Mesenchymal stem cell (in vitro differentiated cells and primary cell): ENCODE data around the gene BRICD5.
A peak's percentile ranks its signal among the peaks of the same experiment; 100 is the strongest.

Experiments used
- DNase-seq: peaks from one replicate; pipeline ENCODE4 v3.0.0-alpha.2; 2013
- H2AFZ ChIP-seq: one replicate; pipeline ENCODE4 v1.6.1; 2013; ENCODE audit warnings: low read depth, mild to moderate bottlenecking, control low read depth, inconsistent platforms, low read length, moderate library complexity
- H2AK5ac ChIP-seq: 2 replicates; pipeline ENCODE4 v1.6.1; 2013; ENCODE audit warnings: low read length, moderate library complexity, mild to moderate bottlenecking, inconsistent platforms; ENCODE audit not compliant: severe bottlenecking
- H2BK120ac ChIP-seq: one replicate; pipeline ENCODE4 v1.6.1; 2013; ENCODE audit warnings: low read depth, mild to moderate bottlenecking, inconsistent platforms, low read length, moderate library complexity
- H2BK12ac ChIP-seq, 2 experiments: one replicate each; pipeline ENCODE4 v1.6.1; 2013; ENCODE audit warnings: inconsistent platforms in 2 of 2, low read length in 2 of 2, mild to moderate bottlenecking in 2 of 2, moderate library complexity in 2 of 2, control low read depth in 1 of 2
- H2BK15ac ChIP-seq: one replicate; pipeline ENCODE4 v1.6.1; 2013; ENCODE audit warnings: mild to moderate bottlenecking, low read depth, inconsistent platforms; ENCODE audit not compliant: poor library complexity, severe bottlenecking
- H2BK5ac ChIP-seq: 2 replicates; pipeline ENCODE4 v1.6.1; 2013; ENCODE audit warnings: low read depth, mild to moderate bottlenecking, low read length, control low read depth, inconsistent platforms; ENCODE audit not compliant: poor library complexity, severe bottlenecking
- H3K14ac ChIP-seq, 2 experiments: one replicate each; pipeline ENCODE4 v1.6.1; 2013; ENCODE audit warnings: inconsistent platforms in 2 of 2, low read length in 2 of 2, control low read depth in 1 of 2, mild to moderate bottlenecking in 1 of 2, moderate library complexity in 1 of 2
- H3K18ac ChIP-seq, 2 experiments: one replicate each; pipeline ENCODE4 v1.6.1; 2013; ENCODE audit warnings: inconsistent platforms in 2 of 2, low read length in 2 of 2, control low read depth in 1 of 2, low read depth in 1 of 2, mild to moderate bottlenecking in 1 of 2
- H3K23ac ChIP-seq, 2 experiments: one replicate each; pipeline ENCODE4 v1.6.1; 2013; ENCODE audit warnings: inconsistent platforms in 2 of 2, low read length in 2 of 2, mild to moderate bottlenecking in 2 of 2, moderate library complexity in 2 of 2, control low read depth in 1 of 2
- H3K27ac ChIP-seq: 2 replicates; pipeline ENCODE4 v1.5.1; 2013; ENCODE audit warnings: mild to moderate bottlenecking, moderate library complexity, low read length, control low read depth, inconsistent platforms; ENCODE audit not compliant: poor library complexity, severe bottlenecking
- H3K27me3 ChIP-seq, 2 experiments: 2 replicates each; pipeline versions ENCODE4 v1.6.1 to v1.7.0; 2013; ENCODE audit warnings: low read length in 2 of 2, mild to moderate bottlenecking in 2 of 2, moderate library complexity in 2 of 2, control low read depth in 1 of 2, inconsistent platforms in 1 of 2; ENCODE audit not compliant: control insufficient read depth in 1 of 2, insufficient read depth in 1 of 2
- H3K36me3 ChIP-seq, 2 experiments: 2 replicates each; pipeline versions ENCODE4 v1.6.1 to v1.7.0; 2013; ENCODE audit warnings: low read length in 2 of 2, control low read depth in 1 of 2, inconsistent platforms in 1 of 2, low read depth in 1 of 2, mild to moderate bottlenecking in 1 of 2; ENCODE audit not compliant: insufficient read depth in 2 of 2, control insufficient read depth in 1 of 2
- H3K4ac ChIP-seq, 2 experiments: one replicate each; pipeline ENCODE4 v1.6.1; 2013; ENCODE audit warnings: inconsistent platforms in 2 of 2, low read length in 2 of 2, mild to moderate bottlenecking in 2 of 2, moderate library complexity in 2 of 2, control low read depth in 1 of 2, low read depth in 1 of 2
- H3K4me1 ChIP-seq: 2 replicates; pipeline ENCODE4 v1.6.1; 2013; ENCODE audit warnings: low read depth, low read length, control low read depth; ENCODE audit not compliant: control insufficient read depth, insufficient read depth
- H3K4me2 ChIP-seq: 2 replicates; pipeline ENCODE4 v1.6.1; 2013; ENCODE audit warnings: low read length, mild to moderate bottlenecking, inconsistent platforms; ENCODE audit not compliant: poor library complexity, severe bottlenecking
- H3K4me3 ChIP-seq, 2 experiments: 2 replicates each; pipeline versions ENCODE4 v1.5.1 to v1.7.0; 2013; ENCODE audit warnings: low read length in 2 of 2, mild to moderate bottlenecking in 2 of 2, control low read depth in 1 of 2, low read depth in 1 of 2; ENCODE audit not compliant: insufficient read depth in 1 of 2
- H3K79me1 ChIP-seq: replicated peaks from 2 replicates; pipeline ENCODE4 v1.6.1; 2013; ENCODE audit warnings: mild to moderate bottlenecking, control low read depth, low read length, inconsistent platforms; ENCODE audit not compliant: poor library complexity, severe bottlenecking
- H3K9ac ChIP-seq: 2 replicates; pipeline ENCODE4 v1.7.0; 2013; ENCODE audit warnings: mild to moderate bottlenecking, low read length, moderate library complexity
- H3K9me3 ChIP-seq: 2 replicates; pipeline ENCODE4 v1.7.0; 2013; ENCODE audit warnings: mild to moderate bottlenecking, low read length; ENCODE audit not compliant: control insufficient read depth
- H4K8ac ChIP-seq: one replicate; pipeline ENCODE4 v1.6.1; 2013; ENCODE audit warnings: inconsistent platforms, mild to moderate bottlenecking, low read length, moderate library complexity
- H4K91ac ChIP-seq: one replicate; pipeline ENCODE4 v1.6.1; 2013; ENCODE audit warnings: mild to moderate bottlenecking, low read length, inconsistent platforms
- WGBS: methylation state at CpG from one replicate; pipeline ENCODE4 v1.1.7; 2013; ENCODE audit warnings: mixed read lengths; 5-methylcytosine and 5-hydroxymethylcytosine counted together

BRICD5 gene

DNA sequence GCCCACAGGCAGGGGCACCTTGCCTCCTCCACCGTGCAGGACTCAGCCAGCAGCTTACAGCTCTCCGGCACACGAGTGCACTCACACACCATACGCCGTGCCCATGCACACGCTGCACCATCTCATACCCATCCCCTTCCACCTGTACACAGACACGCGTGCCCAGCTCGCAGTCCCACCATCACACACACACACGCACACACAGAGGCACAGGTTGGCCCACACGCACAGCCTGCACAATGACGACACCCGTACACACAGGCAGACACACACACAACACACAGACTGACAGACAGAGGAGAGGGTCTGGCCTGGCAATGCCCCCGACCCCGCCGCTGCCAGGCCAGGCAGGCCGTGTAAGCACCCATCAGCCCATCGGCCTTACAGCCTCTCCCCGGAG is 26.3 kb downstream of the BRICD5 start:
- peaks cover 1% of the 10 kb centered on the region for H3K79me1 ChIP-seq
- DNase-seq = no peak
- H2BK120ac ChIP-seq = no peak overlapping the region
- H2BK5ac ChIP-seq = no peak overlapping the region
- no peaks in the 10 kb centered on the region for H3K9me3 ChIP-seq
- peak overlapping the region in 1 of 2 experiments; percentile 31 for H3K14ac ChIP-seq
- no peak overlapping the region for H3K4me2 ChIP-seq
- H2BK12ac ChIP-seq = no peak overlapping the region
- H3K4me1 ChIP-seq = peaks cover 9% of the 10 kb centered on the region
- H3K9ac ChIP-seq = no peak overlapping the region
- peaks cover 0 to 28% of the 10 kb centered on the region in 2 experiments for H3K36me3 ChIP-seq
- 95% methylated on average over 19 of the region's 19 CpGs for WGBS
- H2BK15ac ChIP-seq = no peak overlapping the region
- no peak overlapping the region for H3K18ac ChIP-seq
- H3K4me3 ChIP-seq = no peak overlapping the region
- no peak overlapping the region for H4K8ac ChIP-seq
- no peak overlapping the region for H3K27ac ChIP-seq
- H3K27me3 ChIP-seq = peaks cover 0 to 13% of the 10 kb centered on the region in 2 experiments
- H3K4ac ChIP-seq = no peak overlapping the region
- no peak overlapping the region for H4K91ac ChIP-seq
- H2AK5ac ChIP-seq = no peak overlapping the region
- H3K23ac ChIP-seq = no peak overlapping the region
- no peak overlapping the region for H2AFZ ChIP-seq

DNA sequence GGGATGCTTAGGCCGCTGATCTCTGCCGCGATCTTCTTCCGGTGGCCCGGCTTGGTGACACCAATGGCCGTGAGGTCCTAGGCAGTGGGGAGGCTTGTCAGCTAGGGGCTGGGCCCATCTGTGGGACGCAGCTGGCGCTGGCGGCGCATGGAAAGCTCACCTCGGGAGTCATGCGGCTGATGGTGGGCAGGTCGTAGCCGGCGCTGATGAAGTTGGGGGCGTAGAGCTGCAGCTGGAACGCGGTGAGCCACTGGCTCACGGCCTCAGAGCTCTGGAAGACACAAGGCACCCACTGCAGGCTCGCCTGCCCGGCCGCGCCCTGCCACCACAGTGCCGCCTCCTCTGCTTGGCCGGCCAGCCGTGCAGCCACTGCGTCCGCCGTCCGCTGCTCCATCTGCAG is 27.0 kb downstream of the BRICD5 start:
- Histone ChIP-seq H3K14ac (no peak overlapping the region), H2AK5ac (no peak overlapping the region), H3K36me3 (peaks cover 0 to 34% of the 10 kb centered on the region in 2 experiments), H3K4me2 (no peak overlapping the region), H3K9me3 (no peaks in the 10 kb centered on the region), H3K23ac (no peak overlapping the region), H3K27ac (no peak overlapping the region), H3K18ac (no peak overlapping the region), H3K79me1 (peaks cover 2% of the 10 kb centered on the region), H3K27me3 (peaks cover 0 to 13% of the 10 kb centered on the region in 2 experiments), H2AFZ (no peak overlapping the region), H2BK15ac (no peak overlapping the region), H3K4me3 (no peak overlapping the region), H2BK120ac (no peak overlapping the region), H3K4ac (no peak overlapping the region), H4K8ac (no peak overlapping the region), H2BK12ac (no peak overlapping the region), H3K9ac (no peak overlapping the region), H2BK5ac (no peak overlapping the region), H4K91ac (no peak overlapping the region), H3K4me1 (peaks cover 9% of the 10 kb centered on the region)
- no peak for DNase-seq
- 96% methylated on average over 30 of the region's 30 CpGs for WGBS

DNA sequence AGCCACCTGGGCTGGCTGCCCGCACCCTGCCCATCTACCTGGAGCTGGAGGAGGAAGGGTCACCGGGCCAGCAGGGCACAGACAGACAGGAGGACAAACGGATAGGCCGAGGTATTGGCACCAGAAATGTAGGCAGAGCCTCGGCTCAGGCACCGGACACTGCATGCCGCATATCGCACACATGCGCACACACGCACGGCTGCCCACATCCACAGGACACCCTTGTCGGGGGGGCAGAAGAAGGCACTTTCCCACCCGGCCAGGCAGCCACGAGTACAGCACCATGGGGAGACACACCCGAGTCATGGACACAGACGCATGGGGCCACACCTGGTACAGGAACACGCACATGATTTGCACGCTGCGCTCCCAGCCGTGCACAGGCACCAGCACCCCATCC is 28.7 kb downstream of the BRICD5 start:
- Histone ChIP-seq H2BK15ac (no peak overlapping the region), H2BK5ac (no peak overlapping the region), H3K27ac (no peak overlapping the region), H3K14ac (no peak overlapping the region), H2BK120ac (no peak overlapping the region), H3K18ac (no peak overlapping the region), H3K23ac (no peak overlapping the region), H3K4me2 (no peak overlapping the region), H2AFZ (peak overlapping the region; percentile 29), H2AK5ac (no peak overlapping the region), H3K9ac (no peak overlapping the region), H4K91ac (no peak overlapping the region), H2BK12ac (no peak overlapping the region), H3K36me3 (peaks cover 9 to 51% of the 10 kb centered on the region in 2 experiments), H3K27me3 (peaks cover 0 to 11% of the 10 kb centered on the region in 2 experiments), H3K4me3 (no peak overlapping the region), H4K8ac (no peak overlapping the region), H3K4me1 (peaks cover 9% of the 10 kb centered on the region), H3K79me1 (peaks cover 4% of the 10 kb centered on the region), H3K9me3 (no peaks in the 10 kb centered on the region), H3K4ac (no peak overlapping the region)
- WGBS = 96% methylated on average over 20 of the region's 20 CpGs
- no peak for DNase-seq

DNA sequence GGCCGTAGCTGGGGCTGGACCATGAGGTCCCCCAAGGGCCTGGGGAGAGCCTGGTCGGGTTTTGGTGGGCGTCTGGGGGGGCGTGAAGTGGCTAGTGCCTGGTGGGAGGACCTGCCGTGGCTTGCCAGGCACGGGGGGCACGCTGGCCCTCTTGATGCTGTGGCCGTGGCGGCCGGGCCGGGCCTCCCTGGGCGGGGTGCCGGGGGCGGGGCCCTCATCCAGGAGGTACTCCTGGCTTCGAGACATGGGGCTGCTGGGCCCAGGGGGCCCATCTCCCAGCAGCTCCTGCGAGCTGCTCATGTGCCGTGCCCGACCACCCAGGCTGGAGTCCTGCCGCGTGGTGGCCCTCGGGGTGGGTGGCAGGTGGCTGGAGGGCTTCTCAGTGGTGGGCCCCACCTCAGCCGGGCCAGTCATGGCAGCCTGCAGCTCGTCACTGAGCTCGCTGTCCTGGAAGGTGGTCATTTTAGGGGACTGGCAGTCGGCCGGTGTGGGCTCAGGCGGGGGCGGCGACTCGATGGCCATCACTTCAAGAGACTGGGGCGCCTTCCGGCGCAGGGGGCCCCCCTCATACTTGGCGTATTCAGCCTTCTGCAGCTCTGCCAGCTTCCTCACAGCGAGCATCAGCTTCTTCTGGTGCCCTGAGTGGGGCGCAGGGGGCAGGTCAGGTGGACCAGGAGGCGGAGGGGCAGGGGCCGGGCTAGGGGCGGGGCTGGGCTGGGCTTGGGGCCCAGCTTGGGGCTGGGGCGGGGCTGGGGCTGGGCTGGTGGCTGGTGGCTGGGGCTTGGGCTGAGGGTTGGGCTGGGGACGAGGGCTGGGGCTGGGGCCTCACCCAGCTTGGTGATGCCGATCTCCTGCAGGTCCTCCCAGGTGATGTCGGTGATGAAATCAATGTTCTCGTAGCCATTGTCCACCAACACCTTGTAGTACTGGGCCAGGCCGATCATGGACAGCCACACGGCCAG is 29.4 kb downstream of the BRICD5 start:
- no peak overlapping the region for H3K4me3 ChIP-seq
- no peak overlapping the region for H4K91ac ChIP-seq
- H2BK15ac ChIP-seq = no peak overlapping the region
- peaks cover 4% of the 10 kb centered on the region for H3K79me1 ChIP-seq
- no peak overlapping the region for H2BK5ac ChIP-seq
- H3K36me3 ChIP-seq = peaks cover 15 to 58% of the 10 kb centered on the region in 2 experiments
- no peak overlapping the region for H2BK12ac ChIP-seq
- WGBS = 92% methylated on average over 45 of the region's 46 CpGs
- no peak overlapping the region for H3K14ac ChIP-seq
- H2AK5ac ChIP-seq = no peak overlapping the region
- H3K23ac ChIP-seq = no peak overlapping the region
- H3K27ac ChIP-seq = no peak overlapping the region
- H3K4ac ChIP-seq = no peak overlapping the region
- H3K9me3 ChIP-seq = no peaks in the 10 kb centered on the region
- H3K4me2 ChIP-seq = no peak overlapping the region
- H3K18ac ChIP-seq = no peak overlapping the region
- H3K4me1 ChIP-seq = peaks cover 9% of the 10 kb centered on the region
- no peak overlapping the region for H2BK120ac ChIP-seq
- H4K8ac ChIP-seq = no peak overlapping the region
- H3K9ac ChIP-seq = no peak overlapping the region
- peaks cover 0 to 11% of the 10 kb centered on the region in 2 experiments for H3K27me3 ChIP-seq
- peak overlapping the region; percentile 29 for H2AFZ ChIP-seq
- DNase-seq = no peak
